ENCODE measurements around the gene SLC49A3. TPM values are rescaled to one million over a fixed set of nuclear protein-coding genes. Genes with fewer than 3 reads are reported as not detected.

The SLC49A3 gene
- total RNA-seq, 2 donors from 2014 or later: 15.1 to 16.4 TPM

DNA sequence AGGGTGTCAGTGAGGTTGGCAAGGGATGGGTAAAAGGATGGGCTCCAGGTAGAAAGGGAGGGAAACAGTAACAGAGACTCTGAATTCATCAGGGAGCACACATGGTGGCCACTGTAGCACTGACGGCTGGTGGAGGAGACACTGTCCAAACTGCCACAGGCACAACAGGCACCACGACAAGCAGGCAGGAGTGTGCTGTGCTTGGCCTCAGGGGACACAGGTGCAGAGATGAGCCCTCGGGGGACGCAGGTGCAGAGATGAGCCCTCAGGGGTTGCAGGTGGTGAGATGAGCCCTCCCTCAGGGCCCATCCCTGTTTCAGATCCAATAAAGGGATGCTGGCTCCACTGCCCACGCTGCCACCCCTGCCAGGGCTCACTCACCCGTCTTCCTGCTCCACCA is 56.0 kb downstream of the SLC49A3 start:
- Mint-ChIP-seq H3K9me3 (peaks cover 17% of the 10 kb centered on the region), H3K4me1 (no peaks in the 10 kb centered on the region), H3K4me3 (no peak overlapping the region), H3K27me3 (ENCODE audit: insufficient read depth) (no peaks in the 10 kb centered on the region), H3K27ac (no peak overlapping the region), H3K36me3 (ENCODE audit: low read depth) (no peaks in the 10 kb centered on the region)
- no peak for DNase-seq
- H3K4me3 ChIP-seq (ENCODE audit: low read length): no peak overlapping the region
- H3K36me3 ChIP-seq (ENCODE audit: control insufficient read depth, insufficient read depth, low read length): no peaks in the 10 kb centered on the region
- no peaks in the 10 kb centered on the region for H3K27me3 ChIP-seq (ENCODE audit: control insufficient read depth, insufficient read depth, low read length, poor library complexity, severe bottlenecking)
- H3K9ac ChIP-seq (ENCODE audit: extremely low read depth, low read length, poor library complexity, severe bottlenecking): no peak overlapping the region
- H3K27ac ChIP-seq (ENCODE audit: low read depth, low read length): no peak overlapping the region
- no peaks in the 10 kb centered on the region for H3K9me3 ChIP-seq (ENCODE audit: control insufficient read depth, low read length)
- 90 to 92% methylated on average over 2 to 6 of the region's 6 CpGs for WGBS, 2 experiments (ENCODE audit: insufficient coverage in 1 of 2, insufficient read length in 1 of 2)
- TF ChIP-seq, protein P1, sequence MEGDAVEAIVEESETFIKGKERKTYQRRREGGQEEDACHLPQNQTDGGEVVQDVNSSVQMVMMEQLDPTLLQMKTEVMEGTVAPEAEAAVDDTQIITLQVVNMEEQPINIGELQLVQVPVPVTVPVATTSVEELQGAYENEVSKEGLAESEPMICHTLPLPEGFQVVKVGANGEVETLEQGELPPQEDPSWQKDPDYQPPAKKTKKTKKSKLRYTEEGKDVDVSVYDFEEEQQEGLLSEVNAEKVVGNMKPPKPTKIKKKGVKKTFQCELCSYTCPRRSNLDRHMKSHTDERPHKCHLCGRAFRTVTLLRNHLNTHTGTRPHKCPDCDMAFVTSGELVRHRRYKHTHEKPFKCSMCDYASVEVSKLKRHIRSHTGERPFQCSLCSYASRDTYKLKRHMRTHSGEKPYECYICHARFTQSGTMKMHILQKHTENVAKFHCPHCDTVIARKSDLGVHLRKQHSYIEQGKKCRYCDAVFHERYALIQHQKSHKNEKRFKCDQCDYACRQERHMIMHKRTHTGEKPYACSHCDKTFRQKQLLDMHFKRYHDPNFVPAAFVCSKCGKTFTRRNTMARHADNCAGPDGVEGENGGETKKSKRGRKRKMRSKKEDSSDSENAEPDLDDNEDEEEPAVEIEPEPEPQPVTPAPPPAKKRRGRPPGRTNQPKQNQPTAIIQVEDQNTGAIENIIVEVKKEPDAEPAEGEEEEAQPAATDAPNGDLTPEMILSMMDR (conservative IDR thresholded peaks at IDR 0.05): no peak
- H3K4me1 ChIP-seq (ENCODE audit: control insufficient read depth, insufficient read depth, low read length): no peaks in the 10 kb centered on the region

DNA sequence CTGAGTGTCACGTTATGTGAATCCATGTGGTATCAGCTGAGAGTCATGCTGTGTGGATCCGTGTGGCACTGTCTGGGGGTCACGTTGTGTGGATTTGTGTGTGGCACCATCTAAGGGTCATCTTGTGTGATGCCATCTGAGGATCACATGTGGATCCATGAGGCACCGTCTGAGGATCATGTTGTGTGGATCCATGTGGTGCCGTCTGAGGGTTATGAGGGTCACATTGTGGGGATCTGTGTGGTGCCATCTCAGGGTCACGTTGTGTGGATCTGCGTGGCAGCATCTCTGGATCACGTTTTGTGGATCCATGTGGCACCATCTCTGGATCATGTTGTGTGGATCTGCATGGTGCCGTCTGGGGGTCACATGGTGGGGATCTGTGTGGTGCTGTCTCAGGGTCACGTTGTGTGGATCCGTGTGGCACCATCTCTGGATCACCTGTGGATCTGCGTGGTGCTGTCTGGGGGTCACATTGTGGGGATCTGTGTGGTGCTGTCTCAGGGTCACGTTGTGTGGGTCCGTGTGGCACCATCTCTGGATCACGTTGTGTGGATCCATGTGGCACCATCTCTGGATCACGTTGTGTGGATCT is 56.7 kb downstream of the SLC49A3 start:
- Histone ChIP-seq H3K36me3 (ENCODE audit: control insufficient read depth, insufficient read depth, low read length) (no peaks in the 10 kb centered on the region), H3K4me1 (ENCODE audit: control insufficient read depth, insufficient read depth, low read length) (no peaks in the 10 kb centered on the region), H3K4me3 (ENCODE audit: low read length) (no peak overlapping the region), H3K9me3 (ENCODE audit: control insufficient read depth, low read length) (no peaks in the 10 kb centered on the region), H3K27ac (ENCODE audit: low read depth, low read length) (no peak overlapping the region), H3K9ac (ENCODE audit: extremely low read depth, low read length, poor library complexity, severe bottlenecking) (no peak overlapping the region), H3K27me3 (ENCODE audit: control insufficient read depth, insufficient read depth, low read length, poor library complexity, severe bottlenecking) (no peaks in the 10 kb centered on the region)
- WGBS, 2 experiments (ENCODE audit: insufficient coverage in 1 of 2, insufficient read length in 1 of 2): 91% methylated on average over 12 to 16 of the region's 16 CpGs
- Mint-ChIP-seq H3K27me3 (ENCODE audit: insufficient read depth) (no peaks in the 10 kb centered on the region), H3K27ac (no peak overlapping the region), H3K4me3 (no peak overlapping the region), H3K9me3 (peaks cover 17% of the 10 kb centered on the region), H3K36me3 (ENCODE audit: low read depth) (no peaks in the 10 kb centered on the region), H3K4me1 (no peaks in the 10 kb centered on the region)
- DNase-seq: no peak
- TF ChIP-seq, protein P1 (conservative IDR thresholded peaks at IDR 0.05): no peak

Other genes starting within 250 kb of the SLC49A3 start
- 10 to 100 TPM; 68.9 to 71.5 TPM for gene ZNF721, start 190.0 kb downstream of the SLC49A3 start, total RNA-seq
- gene PIGG, start 189.9 kb downstream of the SLC49A3 start, total RNA-seq: 10 to 100 TPM; 73.4 to 80.3 TPM
- not detected for gene TMEM271, start 112.9 kb downstream of the SLC49A3 start, total RNA-seq
- 10 to 100 TPM; 12.4 to 14.6 TPM for gene PDE6B, start 63.6 kb downstream of the SLC49A3 start, total RNA-seq
- 100 to 1,000 TPM; 407 to 456 TPM for gene ATP5ME, start 14.9 kb downstream of the SLC49A3 start, total RNA-seq
- gene MYL5, start 14.6 kb downstream of the SLC49A3 start, total RNA-seq: 10 to 100 TPM; 20.0 to 23.4 TPM
- 10 to 100 TPM; 53.1 to 64.0 TPM for gene PCGF3, start 16.7 kb upstream of the SLC49A3 start, total RNA-seq
- gene CPLX1, start 137.0 kb upstream of the SLC49A3 start, total RNA-seq: 1 to 10 TPM; 1.0 to 1.9 TPM
- 100 to 1,000 TPM; 104 to 121 TPM for gene GAK, start 243.2 kb upstream of the SLC49A3 start, total RNA-seq
- 10 to 100 TPM; 15.9 to 23.0 TPM for gene TMEM175, start 243.3 kb upstream of the SLC49A3 start, total RNA-seq